ENCODE data around the gene ESPNL. TPM values are rescaled to one million over a fixed set of nuclear protein-coding genes. Genes with fewer than 3 reads are reported as not detected.

Gene ESPNL
- total RNA-seq: 0.10 TPM in 1 of 2 replicates, not detected in the other

DNA sequence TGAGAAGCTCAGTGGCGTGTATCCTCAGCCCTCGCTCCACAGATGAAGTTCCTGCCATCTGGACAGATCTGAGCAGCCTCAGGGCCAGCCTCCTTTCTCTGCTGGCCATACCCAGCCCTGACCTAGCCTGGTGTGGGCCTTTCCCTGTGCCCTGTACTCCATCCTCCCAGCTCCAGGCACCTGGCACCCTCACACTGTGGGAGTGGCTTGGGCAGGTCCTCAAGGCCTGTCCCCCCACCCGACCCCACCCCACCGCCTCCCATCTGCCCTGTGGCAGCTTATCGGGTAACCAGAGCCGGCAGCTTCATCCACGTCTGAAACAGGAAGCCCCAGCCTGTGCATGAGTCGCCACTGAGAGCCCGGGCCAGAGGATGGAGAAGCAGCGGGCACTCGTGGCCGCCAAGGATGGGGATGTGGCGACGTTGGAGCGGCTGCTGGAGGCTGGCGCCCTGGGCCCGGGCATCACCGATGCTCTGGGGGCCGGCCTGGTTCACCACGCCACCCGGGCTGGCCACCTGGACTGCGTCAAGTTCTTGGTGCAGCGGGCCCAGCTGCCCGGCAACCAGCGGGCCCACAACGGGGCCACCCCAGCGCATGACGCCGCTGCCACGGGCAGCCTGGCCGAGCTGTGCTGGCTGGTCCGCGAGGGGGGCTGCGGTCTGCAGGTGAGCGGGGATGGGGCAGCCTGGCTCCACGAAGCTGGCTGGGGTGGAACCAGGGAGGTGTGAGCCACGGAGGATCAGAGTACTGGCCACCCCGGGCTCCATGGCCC lies at the start of gene ESPNL:
TSS of gene ESPNL (plus strand) at position 292 of the 772 bp plus-strand sequence. CDS start at position 372, 80 bp downstream.

DNA sequence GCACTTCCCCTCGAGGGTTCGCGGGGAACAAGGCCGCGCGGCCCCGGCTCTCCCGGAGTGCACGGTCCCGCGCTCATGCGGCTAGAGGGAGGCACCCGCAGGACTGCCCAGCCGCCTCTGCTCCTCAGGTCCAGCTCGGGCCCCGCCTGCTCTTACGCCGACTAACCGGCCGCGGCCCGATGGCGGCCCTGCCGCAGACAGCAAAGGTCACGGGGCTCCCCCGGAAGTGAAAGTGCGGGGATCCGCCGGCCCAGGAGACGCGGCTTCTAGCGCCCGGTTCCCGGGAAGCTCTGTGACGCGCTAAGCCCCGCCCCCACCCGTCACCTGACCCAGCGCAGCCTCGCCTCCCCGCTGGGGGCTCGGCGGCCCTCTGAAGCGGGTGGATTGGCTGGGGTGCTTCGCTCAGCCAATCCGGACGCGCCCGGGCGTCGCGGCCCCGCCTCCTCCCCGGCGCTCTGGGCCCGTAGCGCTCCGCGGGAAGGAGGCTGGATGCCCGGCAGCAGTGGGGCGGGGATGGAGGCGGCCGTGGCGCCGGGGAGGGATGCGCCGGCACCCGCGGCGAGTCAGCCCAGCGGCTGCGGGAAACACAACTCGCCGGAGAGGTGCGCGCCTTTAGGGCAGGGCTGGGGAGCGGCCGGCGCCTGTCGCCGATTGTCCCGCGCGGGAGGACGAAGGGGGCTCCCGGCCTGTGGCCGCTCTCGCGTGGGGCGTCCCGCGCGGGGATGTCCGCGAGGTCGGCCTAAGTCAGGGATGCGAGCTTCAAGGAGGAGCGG lies 39.4 kb upstream of the ESPNL start, which contains the start of gene SCLY:
TSS of gene SCLY (plus strand) at position 460 of the 773 bp plus-strand sequence. CDS start at position 514, 54 bp downstream.

GRCh38 chr2:238138331-238139195 lies 38.4 kb downstream of the ESPNL start, which contains the start of gene KLHL30:
KLHL30 (plus strand) TSS chr2:238138668; CDS start chr2:238140755, 2,087 bp downstream.

DNA sequence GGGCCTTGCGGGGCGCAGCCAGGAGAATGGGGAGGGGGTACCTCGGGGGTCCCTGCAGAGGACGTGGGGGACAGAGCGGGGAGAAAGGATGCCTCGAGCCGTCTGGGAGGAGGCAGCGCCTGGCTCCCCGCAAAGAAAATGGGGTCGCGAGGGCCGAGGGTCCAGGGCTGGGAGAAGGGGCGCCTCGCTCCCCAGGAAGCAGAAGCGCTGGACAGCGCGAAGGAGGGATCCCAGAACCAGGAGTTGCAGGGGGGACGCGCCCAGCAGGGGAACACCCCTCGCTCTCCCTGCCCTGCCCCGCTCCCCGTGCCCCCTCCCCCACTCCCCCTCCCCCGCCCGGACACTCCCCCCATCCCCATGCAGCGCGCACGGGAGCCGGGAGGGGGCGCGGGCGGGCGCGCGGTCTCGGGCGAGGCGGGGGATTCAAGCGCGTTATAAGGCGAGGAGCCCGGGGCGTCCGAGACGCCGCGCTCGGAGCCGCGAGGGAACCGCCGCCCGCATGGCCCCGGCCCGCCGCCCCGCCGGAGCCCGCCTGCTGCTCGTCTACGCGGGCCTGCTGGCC lies 58.5 kb downstream of the ESPNL start, which contains the start of gene ERFE:
TSS of gene ERFE (plus strand) at position 462 of the 562 bp plus-strand sequence. CDS start at position 500, 38 bp downstream.

Other genes with a start within 250 kb of the ESPNL start
- gene RAMP1, start 240.7 kb upstream of the ESPNL start, total RNA-seq: not detected in 2 replicates
- 42.4 and 54.9 TPM in 2 replicates for gene UBE2F, start 133.3 kb upstream of the ESPNL start, total RNA-seq
- gene SCLY, start 39.3 kb upstream of the ESPNL start, total RNA-seq: 22.4 and 24.3 TPM in 2 replicates
- not detected in 2 replicates for gene KLHL30, start 38.3 kb downstream of the ESPNL start, total RNA-seq
- 1.3 and 1.5 TPM in 2 replicates for gene ERFE, start 58.6 kb downstream of the ESPNL start, total RNA-seq
- gene ILKAP, start 103.4 kb downstream of the ESPNL start, total RNA-seq: 17.8 and 25.6 TPM in 2 replicates
- 3.3 and 4.5 TPM in 2 replicates for gene HES6, start 139.7 kb downstream of the ESPNL start, total RNA-seq
- gene PER2, start 188.3 kb downstream of the ESPNL start, total RNA-seq: 1.3 and 1.8 TPM in 2 replicates
- 4.9 and 5.6 TPM in 2 replicates for gene TRAF3IP1, start 220.2 kb downstream of the ESPNL start, total RNA-seq